HG02571 (cell line): ENCODE results near the gene TIMM23B.
"Not testable (repeated sequence)": the region's sequence is repeated elsewhere in the genome, so short reads cannot be mapped to it uniquely, and the experiment has no call there.

ENCODE experiments used
- ATAC-seq: cut with Tn5 transposase; IDR thresholded peaks from one replicate; pipeline ENCODE4 v1.9.1; 2021; ENCODE audit warnings: mild to moderate bottlenecking, moderate library complexity; ENCODE audit not compliant: unreplicated experiment

Gene TIMM23B

DNA sequence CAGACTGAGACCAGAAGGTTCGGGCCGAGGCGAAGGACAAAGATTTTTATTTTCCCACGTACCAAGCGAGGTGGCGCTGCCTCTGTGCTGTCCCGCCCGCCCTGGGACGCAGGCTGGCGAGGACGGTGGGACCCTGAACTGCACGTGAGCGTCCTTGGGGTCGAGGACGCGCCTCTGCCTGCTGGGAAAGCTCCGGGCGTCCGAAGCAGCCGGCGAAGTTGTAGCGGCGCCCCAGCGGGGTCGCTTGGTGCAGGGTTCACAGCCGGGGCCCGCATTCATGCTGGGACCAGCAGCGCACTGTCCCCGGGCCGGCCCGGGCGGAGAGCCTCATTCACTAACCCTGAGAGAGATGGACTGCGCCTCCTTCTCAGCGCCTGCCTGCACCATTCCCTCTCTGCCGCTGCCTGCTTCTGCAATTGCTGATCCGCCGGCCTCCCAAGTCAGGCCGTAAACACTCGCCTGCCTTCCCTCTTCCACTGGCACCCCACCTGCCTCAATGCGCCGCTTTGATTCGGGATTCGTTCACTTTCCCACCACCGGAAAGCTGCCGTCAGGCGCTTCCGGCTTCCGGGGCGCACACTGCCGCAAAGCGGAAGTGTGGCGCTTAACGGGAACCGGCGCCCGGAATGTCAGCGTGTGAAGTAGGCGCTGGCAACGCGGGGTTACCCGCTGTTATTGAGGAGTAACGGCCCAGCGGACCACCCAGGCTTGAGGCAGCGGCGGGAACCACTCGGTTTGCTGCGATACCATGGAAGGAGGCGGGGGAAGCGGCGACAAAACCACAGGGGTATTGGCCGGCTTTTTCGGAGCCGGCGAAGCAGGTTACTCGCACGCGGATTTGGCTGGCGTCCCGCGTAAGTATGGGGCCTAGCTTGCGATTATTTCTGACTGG is at the start of gene TIMM23B, which contains the start of gene PARG:
Gene TIMM23B, plus strand, starts transcription at position 607 of the 892 bp plus-strand sequence. Its CDS starts 142 bp downstream, at position 749.
Gene PARG, minus strand, starts transcription at position 581 of the 892 bp plus-strand sequence. Its CDS starts 302 bp downstream, at position 279.
- peak; percentile 63 for ATAC-seq

- not testable (repeated sequence) for ATAC-seq
Observed at GRCh38 chr10:49899999-49900398, 41.9 kb upstream of the TIMM23B start.

- not testable (repeated sequence) for ATAC-seq
Observed at GRCh38 chr10:49900406-49900805, 41.4 kb upstream of the TIMM23B start.

DNA sequence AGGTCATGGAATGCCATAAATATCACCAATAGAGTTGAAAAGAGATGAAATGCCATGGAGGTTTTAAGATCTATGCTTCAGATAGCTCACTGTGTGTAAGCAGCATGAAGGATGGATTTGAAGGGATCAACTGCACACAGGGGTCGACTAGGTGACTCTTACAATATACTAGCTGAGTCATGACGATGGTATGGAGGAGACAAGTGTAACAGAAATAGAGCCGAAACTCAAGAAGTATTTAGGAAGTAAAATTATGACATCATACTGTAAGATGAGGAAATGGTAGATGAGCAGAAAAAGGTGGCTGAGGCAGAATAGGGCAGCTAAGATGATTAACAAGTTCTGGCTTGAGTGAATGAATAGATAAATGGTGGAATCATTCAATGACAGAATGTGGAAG is 38.0 kb upstream of the TIMM23B start:
- ATAC-seq = not testable (repeated sequence)

GRCh38 chr10:49908290-49909080 is 33.4 kb upstream of the TIMM23B start:
- ATAC-seq = not testable (repeated sequence)

DNA sequence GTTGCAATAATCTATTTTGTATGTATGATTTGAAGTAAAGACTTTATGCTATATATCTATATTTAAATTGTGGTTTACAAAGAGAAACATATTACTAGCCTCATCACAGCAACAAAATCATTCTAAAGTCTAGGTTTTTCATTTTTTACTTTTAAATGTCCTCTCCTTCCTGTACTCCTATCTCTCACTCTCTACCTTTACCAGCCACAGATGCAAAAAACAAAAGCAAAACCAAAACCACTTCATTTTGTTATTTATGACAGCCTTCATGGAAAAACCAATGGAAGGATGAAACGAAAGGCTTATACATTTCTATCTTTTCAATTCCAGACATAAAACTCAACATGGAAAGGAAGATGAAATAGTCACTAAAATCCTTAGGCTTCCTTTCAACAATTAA is 31.6 kb upstream of the TIMM23B start:
- not testable (repeated sequence) for ATAC-seq

GRCh38 chr10:49916451-49916850 is 25.4 kb upstream of the TIMM23B start:
- ATAC-seq = not testable (repeated sequence)

DNA sequence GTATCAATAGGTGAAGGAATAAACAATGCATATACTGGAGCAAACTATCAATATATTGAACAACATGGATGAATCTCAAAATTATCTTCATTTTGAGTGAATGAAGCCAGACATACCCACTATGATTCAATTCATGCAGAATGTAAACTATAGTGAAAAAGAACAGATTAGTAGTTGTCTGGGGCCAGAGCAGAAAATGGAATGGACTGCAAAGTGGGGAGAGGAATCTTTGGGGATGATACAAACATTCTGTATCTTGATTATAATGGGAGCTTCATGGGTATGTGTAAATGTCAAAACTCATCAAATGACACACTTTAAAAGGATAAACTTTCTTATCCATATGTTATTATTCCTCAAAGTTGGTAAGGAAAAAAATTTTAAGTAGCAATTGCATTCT is 23.9 kb upstream of the TIMM23B start:
- not testable (repeated sequence) for ATAC-seq

DNA sequence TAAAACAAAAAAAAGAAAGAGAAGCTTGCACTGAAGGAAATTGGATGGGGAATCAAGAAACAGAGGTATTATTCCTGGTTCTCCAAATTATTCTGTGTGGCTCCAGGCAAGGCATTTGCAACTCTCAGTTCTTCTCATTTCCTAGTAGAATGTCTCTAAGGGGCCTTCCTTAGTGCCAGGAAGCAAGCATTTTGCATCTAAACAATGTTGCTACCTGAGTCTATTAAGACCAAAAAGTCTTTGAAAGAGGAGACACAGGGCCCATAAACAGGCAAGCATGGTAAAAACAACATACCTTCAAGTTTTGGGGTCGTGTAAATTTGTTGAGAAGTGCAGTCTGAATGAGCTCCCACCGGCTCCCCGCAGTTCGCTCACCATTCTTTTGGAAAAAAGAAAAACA is 19.8 kb upstream of the TIMM23B start:
- ATAC-seq = not testable (repeated sequence)

- ATAC-seq = not testable (repeated sequence)
Observed at GRCh38 chr10:49923572-49923971, 18.3 kb upstream of the TIMM23B start.

DNA sequence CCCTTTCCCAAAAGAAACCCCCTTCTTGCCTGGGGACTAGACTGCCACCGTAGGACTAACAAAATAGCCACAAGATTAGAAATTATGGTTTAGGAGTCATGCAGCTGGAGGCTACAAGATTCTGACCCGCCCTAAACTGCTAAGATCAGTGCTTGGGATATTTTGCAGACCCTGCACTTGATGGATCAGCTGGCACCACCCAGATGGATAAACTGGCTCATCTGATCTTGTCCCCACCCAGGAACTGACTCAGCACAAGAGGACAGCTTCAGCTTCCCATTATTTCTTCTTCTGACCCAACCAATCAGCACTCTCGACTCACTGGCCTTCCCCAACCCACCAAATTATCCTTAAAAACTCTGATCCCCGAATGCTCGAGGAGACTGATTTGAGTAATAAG is 10.6 kb upstream of the TIMM23B start:
- ATAC-seq = not testable (repeated sequence)

- ATAC-seq = not testable (repeated sequence)
Observed at GRCh38 chr10:49931959-49932728, 9.7 kb upstream of the TIMM23B start.

- peak; percentile 16 for ATAC-seq
Observed at GRCh38 chr10:49942339-49942705, 469 bp downstream of the TIMM23B start.

GRCh38 chr10:49943607-49944006 is 1.8 kb downstream of the TIMM23B start:
- ATAC-seq = not testable (repeated sequence)

DNA sequence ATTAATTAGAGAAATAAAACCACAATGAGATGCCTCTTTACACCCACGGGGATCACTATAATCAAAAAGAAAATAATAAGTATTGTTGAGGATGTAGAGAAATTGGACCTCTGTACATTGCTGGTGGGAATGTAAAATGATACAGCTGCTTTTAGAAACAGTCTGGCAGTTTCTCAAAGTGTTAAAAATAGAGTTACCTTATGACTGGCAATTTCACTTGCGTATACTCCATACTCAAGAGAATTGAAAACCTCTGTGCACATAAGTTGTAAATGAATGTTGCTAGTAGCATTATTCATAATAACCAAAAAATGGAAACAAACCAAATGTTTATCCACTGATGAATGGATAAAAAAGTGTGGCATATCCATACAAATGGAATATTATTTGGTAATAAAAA is 6.3 kb downstream of the TIMM23B start:
- ATAC-seq = peak; percentile 78

DNA sequence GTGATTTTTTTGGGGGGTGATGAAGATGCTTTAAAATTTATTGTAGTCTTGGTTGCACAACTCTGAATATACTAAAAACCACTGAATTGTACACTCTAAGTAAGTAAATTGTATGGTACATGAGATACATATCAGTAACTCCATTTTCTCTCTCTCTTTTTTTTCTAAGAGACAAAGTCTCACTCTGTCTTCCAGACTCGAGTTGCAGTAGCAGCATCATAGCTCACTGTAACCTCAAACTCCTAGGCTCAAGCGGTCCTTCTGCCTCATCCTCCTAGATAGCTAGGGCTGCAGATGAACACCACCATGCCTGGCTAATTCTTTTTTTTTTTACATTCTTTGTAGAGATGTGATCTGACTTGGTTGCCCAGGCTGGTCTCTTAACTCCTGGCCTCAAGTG is 6.9 kb downstream of the TIMM23B start:
- ATAC-seq = not testable (repeated sequence)

DNA sequence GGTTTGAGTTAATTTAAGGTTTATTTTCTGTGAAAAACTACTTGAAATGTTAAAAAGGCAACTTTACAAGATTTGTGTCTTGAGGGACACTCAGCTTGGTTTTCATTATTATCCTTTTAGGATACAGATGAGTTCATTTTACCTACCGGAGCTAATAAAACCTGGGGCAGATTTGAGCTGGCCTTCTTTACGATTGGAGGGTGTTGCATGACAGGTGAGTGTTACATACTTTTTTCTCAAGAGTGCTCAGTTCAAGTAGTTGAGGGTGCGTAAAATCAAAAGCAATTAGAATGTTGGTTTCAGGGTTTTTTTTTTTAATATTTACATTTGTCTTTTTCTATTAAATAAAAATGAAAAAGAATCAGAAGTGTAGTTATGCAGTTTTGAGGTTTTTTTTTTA is 10.2 kb downstream of the TIMM23B start:
- ATAC-seq = not testable (repeated sequence)

- not testable (repeated sequence) for ATAC-seq
Observed at GRCh38 chr10:49953122-49953521, 11.3 kb downstream of the TIMM23B start.

DNA sequence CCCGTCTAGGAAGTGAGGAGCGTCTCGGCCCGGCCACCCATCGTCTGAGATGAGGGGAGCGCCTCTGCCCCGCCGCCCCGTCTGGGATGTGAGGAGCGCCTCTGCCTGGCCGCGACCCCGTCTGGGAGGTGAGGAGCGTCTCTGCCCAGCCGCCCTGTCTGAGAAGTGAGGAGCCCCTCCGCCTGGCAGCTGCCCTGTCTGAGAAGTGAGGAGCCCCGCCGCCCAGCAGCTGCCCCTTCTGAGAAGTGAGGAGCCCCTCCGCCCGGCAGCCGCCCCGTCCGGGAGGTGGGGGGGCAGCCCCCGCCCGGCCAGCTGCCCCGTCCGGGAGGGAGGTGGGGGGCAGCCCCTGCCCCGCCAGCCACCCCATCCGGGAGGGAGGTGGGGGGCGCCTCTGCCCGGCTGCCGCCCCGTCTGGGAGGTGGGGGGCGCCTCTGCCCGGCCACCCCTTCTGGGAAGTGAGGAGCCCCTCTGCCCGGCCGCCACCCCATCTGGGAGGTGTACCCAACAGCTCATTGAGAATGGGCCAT is 28.5 kb downstream of the TIMM23B start:
- not testable (repeated sequence) for ATAC-seq

DNA sequence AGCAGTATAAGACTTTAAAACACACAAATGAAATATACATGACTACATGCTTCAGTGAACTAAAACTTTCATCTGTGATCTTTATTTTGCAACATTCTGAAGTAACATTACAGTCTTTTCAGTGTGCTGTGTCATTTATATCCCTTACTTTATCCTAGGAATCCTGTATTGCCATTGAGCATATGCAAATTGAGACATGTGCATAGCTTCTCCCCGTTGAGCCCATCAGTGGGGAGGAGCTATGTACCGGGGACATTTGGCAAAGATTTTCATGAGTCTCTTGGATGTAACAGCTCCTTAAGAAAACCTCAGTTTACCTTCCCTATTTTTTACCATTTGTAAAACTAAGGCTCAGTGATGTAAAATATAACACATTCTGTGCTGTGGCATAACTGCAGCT is 29.6 kb downstream of the TIMM23B start:
- not testable (repeated sequence) for ATAC-seq
